ENCODE measurements around the gene TAS1R2. TPM values are rescaled to one million over a fixed set of nuclear protein-coding genes. Genes with fewer than 3 reads are reported as not detected.

TAS1R2 gene
- total and polyA plus RNA-seq, 2 of the 13 experiments (the other 11 are each of a cell fraction or from before 2014, with no cell fraction given), result not detected

DNA sequence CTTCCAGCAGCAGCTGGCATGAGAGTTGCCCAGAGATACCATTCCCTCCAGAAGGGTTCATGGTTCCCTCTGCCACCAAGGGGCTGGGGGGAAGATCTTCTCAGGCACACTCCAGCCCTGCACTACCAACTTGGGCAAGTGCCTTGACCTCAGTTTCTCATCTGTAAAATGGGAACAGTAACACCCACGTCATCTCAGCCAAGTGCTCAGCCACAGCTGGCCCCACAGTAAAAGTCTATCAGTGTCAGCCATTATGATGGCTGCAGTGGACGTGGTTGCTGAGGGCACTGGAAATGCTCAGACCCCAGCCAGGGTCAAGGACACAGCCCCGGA is 16.3 kb upstream of the TAS1R2 start (continued):
- TF ChIP-seq NR2C2 (CRISPR knock-in tag; IDR thresholded peaks at IDR 0.05; ENCODE audit: borderline replicate concordance) (no peak), RBFOX2 (IDR thresholded peaks at IDR 0.05; ENCODE audit: low read depth, low read length) (no peak), ZNF7 (CRISPR knock-in tag; IDR thresholded peaks at IDR 0.05) (no peak), NR0B2 (CRISPR knock-in tag; IDR thresholded peaks at IDR 0.05) (no peak), ZNF556 (CRISPR knock-in tag; IDR thresholded peaks at IDR 0.05; ENCODE audit: borderline replicate concordance) (no peak), NR2F1 (CRISPR knock-in tag; IDR thresholded peaks at IDR 0.05) (no peak), ZSCAN20 (CRISPR knock-in tag; IDR thresholded peaks at IDR 0.05; ENCODE audit: borderline replicate concordance) (no peak), ZMYM3 (CRISPR knock-in tag; IDR thresholded peaks at IDR 0.05) (peak; percentile 38; the same call in 1 of the 2 replicates)

DNA sequence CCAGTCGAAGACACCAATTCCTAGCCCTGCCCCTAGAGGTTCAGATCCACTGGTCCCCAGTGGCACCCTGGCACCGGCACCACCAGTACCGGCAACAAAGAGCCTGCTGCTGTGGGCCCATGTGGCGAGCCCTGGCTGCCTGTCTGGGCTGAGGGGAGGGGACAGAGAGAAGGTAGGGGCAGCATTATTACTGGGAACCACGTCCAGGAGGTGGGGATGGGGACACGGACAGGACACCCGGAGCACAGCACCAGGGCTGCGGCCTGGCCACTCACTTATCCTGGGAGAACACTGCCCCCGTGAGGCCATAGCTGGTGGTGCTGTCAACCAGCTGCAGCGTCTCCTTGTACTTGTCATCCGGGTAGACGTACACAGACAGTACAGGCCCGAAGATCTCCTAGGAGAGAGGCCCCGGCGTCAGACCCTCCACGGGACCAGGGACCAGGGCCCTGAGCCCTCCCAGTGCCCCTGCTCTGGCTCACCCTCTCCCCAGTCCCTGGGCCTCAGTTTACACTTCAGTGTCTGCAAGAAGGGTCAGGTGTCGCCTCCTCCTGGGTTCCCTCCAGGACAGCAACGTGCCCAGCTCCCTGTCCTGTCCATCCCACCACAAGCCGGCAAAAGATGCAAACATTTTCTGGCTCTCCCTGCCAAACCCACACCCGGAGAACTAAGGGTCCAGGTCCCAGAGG is 15.8 kb upstream of the TAS1R2 start:
- H3K4me3 ChIP-seq (replicated peaks in 1 of 3; ENCODE audit: insufficient read depth in 1 of 3, low read depth in 2 of 3, low read length in 3 of 3), result no peak overlapping the region
- peak; percentile 50 for FAIRE-seq
- no peaks in the 10 kb centered on the region for H3K27me3 ChIP-seq (ENCODE audit: control insufficient read depth in 1 of 2, insufficient read depth in 2 of 2, low read length in 2 of 2)
- in situ Hi-C loops (cut with HindIII; ENCODE audit: extremely low pct_ligation_motif_present, low pct_unique_long_range_greater_than_20kb), result no loop called here
- POLR2A ChIA-PET, result no interaction called here
- 82% methylated on average over 11 of the region's 20 CpGs for WGBS (ENCODE audit: low lambda C conversion rate)
- BruUV-seq (replicated peaks), result no TSS peak
- intact Hi-C loops (cut with micrococcal nuclease; ENCODE audit: unreplicated experiment), result no loop called here
- H3K79me2 ChIP-seq (ENCODE audit: insufficient read depth, low read length), result no peaks in the 10 kb centered on the region
- H3K27ac ChIP-seq (ENCODE audit: extremely low read length, insufficient read depth, low read length), result no peak overlapping the region
- CTCF ChIA-PET (ENCODE audit: low intra/inter-chr PET ratio, low total read pairs), result interaction anchor here (0.7 to 1.2 kb wide), 2 partner anchors 31 to 278 kb away, joined by 3 read pairs; no protein-coding TSS in a partner anchor
- DNase-seq (ENCODE audit: low spot score), result peak; percentile 65
- H3K9me3 ChIP-seq (ENCODE audit: low read length), result no peaks in the 10 kb centered on the region
- no peak overlapping the region for H3K4me2 ChIP-seq (ENCODE audit: low read depth, low read length)
- H3K4me1 ChIP-seq (ENCODE audit: insufficient read depth, low read length), result no peaks in the 10 kb centered on the region
- peaks cover 29 to 73% of the 10 kb centered on the region in 2 experiments for H3K36me3 ChIP-seq (replicated peaks in 1 of 2; ENCODE audit: control insufficient read depth in 1 of 2, insufficient read depth in 2 of 2, low read length in 2 of 2)
- ATAC-seq, result peak; percentile 72
- no peak overlapping the region for H2AFZ ChIP-seq (ENCODE audit: low read length)
- H3K9ac ChIP-seq (ENCODE audit: insufficient read depth, low read depth, low read length), result no peak overlapping the region
- H4K20me1 ChIP-seq (ENCODE audit: insufficient read depth, low read length), result peaks cover 30% of the 10 kb centered on the region
- TF ChIP-seq, protein P1, sequence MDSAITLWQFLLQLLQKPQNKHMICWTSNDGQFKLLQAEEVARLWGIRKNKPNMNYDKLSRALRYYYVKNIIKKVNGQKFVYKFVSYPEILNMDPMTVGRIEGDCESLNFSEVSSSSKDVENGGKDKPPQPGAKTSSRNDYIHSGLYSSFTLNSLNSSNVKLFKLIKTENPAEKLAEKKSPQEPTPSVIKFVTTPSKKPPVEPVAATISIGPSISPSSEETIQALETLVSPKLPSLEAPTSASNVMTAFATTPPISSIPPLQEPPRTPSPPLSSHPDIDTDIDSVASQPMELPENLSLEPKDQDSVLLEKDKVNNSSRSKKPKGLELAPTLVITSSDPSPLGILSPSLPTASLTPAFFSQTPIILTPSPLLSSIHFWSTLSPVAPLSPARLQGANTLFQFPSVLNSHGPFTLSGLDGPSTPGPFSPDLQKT (CRISPR knock-in tag; IDR thresholded peaks at IDR 0.05; ENCODE audit: borderline replicate concordance), result no peak
- no peak for TF ChIP-seq YEATS2 (CRISPR knock-in tag; IDR thresholded peaks at IDR 0.05; ENCODE audit: borderline replicate concordance)
- TF ChIP-seq, protein P2, sequence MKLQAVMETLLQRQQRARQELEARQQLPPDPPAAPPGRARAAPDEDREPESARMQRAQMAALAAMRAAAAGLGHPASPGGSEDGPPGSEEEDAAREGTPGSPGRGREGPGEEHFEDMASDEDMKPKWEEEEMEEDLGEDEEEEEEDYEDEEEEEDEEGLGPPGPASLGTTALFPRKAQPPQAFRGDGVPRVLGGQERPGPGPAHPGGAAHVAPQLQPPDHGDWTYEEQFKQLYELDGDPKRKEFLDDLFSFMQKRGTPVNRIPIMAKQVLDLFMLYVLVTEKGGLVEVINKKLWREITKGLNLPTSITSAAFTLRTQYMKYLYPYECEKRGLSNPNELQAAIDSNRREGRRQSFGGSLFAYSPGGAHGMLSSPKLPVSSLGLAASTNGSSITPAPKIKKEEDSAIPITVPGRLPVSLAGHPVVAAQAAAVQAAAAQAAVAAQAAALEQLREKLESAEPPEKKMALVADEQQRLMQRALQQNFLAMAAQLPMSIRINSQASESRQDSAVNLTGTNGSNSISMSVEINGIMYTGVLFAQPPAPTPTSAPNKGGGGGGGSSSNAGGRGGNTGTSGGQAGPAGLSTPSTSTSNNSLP (IDR thresholded peaks at IDR 0.05; ENCODE audit: low read depth, low read length), result no peak
- TF ChIP-seq ZFP36 (IDR thresholded peaks at IDR 0.05; ENCODE audit: borderline replicate concordance, low read depth, low read length, partially characterized antibody), result no peak
- TF ChIP-seq ARNT2 (CRISPR knock-in tag; IDR thresholded peaks at IDR 0.05; ENCODE audit: low read depth), result no peak
- no peak for TF ChIP-seq ZNF597 (CRISPR knock-in tag; IDR thresholded peaks at IDR 0.05)
- TF ChIP-seq AGO2 (optimal IDR thresholded peaks at IDR 0.05; ENCODE audit: low read depth, low read length), result peak; percentile 77
- TF ChIP-seq NFIB (CRISPR knock-in tag; IDR thresholded peaks at IDR 0.05; ENCODE audit: borderline replicate concordance), result no peak
- TF ChIP-seq GATA4 (IDR thresholded peaks at IDR 0.05; ENCODE audit: borderline replicate concordance, low read depth), result no peak

All from HepG2 (cell line).